CD14-positive monocyte (primary cell): Measurements from ENCODE around the gene MUC6. TPM values are rescaled to one million over a fixed set of nuclear protein-coding genes. Genes with fewer than 3 reads are reported as not detected.
A peak's percentile ranks its signal among the peaks of the same experiment; 100 is the strongest.

Experiments
- DNase-seq, 3 donors: peaks; one replicate each; pipeline ENCODE4 v3.0.0-alpha.2; 2011 to 2022
- H2AFZ ChIP-seq: 2 replicates; pipeline ENCODE4 v1.6.0; 2012; ENCODE audit warnings: mild to moderate bottlenecking, low read depth, low read length, inconsistent platforms; ENCODE audit not compliant: insufficient read depth, poor library complexity, severe bottlenecking
- H3K27ac ChIP-seq, 2 donors: 1 replicate in 1 of 2; 2 replicates in 1 of 2; pipeline ENCODE4 v1.5.1; 2012 to 2013; ENCODE audit warnings: low read length in 2 of 2, control low read depth in 1 of 2, inconsistent platforms in 1 of 2, low read depth in 1 of 2, mild to moderate bottlenecking in 1 of 2
- H3K27me3 ChIP-seq, 2 donors: one replicate each; pipeline versions ENCODE4 v1.6.0 to v1.6.1; 2011 to 2013; ENCODE audit warnings: low read length in 2 of 2; ENCODE audit not compliant: control insufficient read depth in 2 of 2, insufficient read depth in 2 of 2
- H3K36me3 ChIP-seq, 2 donors: replicated peaks in 1 of 2; 1 replicate in 1 of 2; 2 replicates in 1 of 2; pipeline versions ENCODE4 v1.5.1 to v1.6.1; 2012 to 2013; ENCODE audit warnings: low read length in 2 of 2, control low read depth in 1 of 2, inconsistent platforms in 1 of 2, mild to moderate bottlenecking in 1 of 2; ENCODE audit not compliant: insufficient read depth in 2 of 2, control insufficient read depth in 1 of 2
- H3K4me1 ChIP-seq, 2 donors: 1 replicate in 1 of 2; 2 replicates in 1 of 2; pipeline versions ENCODE4 v1.5.1 to v1.6.1; 2012 to 2013; ENCODE audit warnings: low read length in 2 of 2, control low read depth in 1 of 2, inconsistent platforms in 1 of 2, mild to moderate bottlenecking in 1 of 2, moderate library complexity in 1 of 2; ENCODE audit not compliant: insufficient read depth in 2 of 2, control insufficient read depth in 1 of 2
- H3K4me2 ChIP-seq: replicated peaks from 2 replicates; pipeline ENCODE3; 2012; ENCODE audit warnings: low read length, moderate library complexity, mild to moderate bottlenecking; ENCODE audit not compliant: poor library complexity, severe bottlenecking; ENCODE audit errors: extremely low read depth
- H3K4me3 ChIP-seq, 3 experiments: fragments of 200-600 bp in 1 of 3; sonication (generic) in 1 of 3; replicated peaks in 1 of 3; 1 replicate in 2 of 3; 2 replicates in 1 of 3; pipeline ENCODE4 v1.5.1; 2011 to 2013; ENCODE audit warnings: low read length in 3 of 3, mild to moderate bottlenecking in 3 of 3, control low read depth in 2 of 3, low read depth in 2 of 3, inconsistent platforms in 1 of 3, moderate library complexity in 1 of 3
- H3K79me2 ChIP-seq: 2 replicates; pipeline ENCODE4 v1.6.0; 2012; ENCODE audit warnings: mild to moderate bottlenecking, control low read depth, inconsistent platforms, low read length, moderate library complexity; ENCODE audit not compliant: insufficient read depth
- H3K9ac ChIP-seq: 2 replicates; pipeline ENCODE4 v1.6.0; 2017; ENCODE audit warnings: low read length, mild to moderate bottlenecking; ENCODE audit not compliant: insufficient read depth, poor library complexity, severe bottlenecking
- H3K9me3 ChIP-seq, 2 donors: replicated peaks in 1 of 2; 1 replicate in 1 of 2; 2 replicates in 1 of 2; pipeline versions ENCODE4 v1.5.1 to v1.6.1; 2012 to 2013; ENCODE audit warnings: low read length in 2 of 2, control low read depth in 1 of 2; ENCODE audit not compliant: control insufficient read depth in 1 of 2, insufficient read depth in 1 of 2
- H4K20me1 ChIP-seq: 2 replicates; pipeline ENCODE4 v1.6.0; 2012; ENCODE audit warnings: mild to moderate bottlenecking, low read length, control low read depth, moderate library complexity; ENCODE audit not compliant: insufficient read depth
- H3K27ac Mint-ChIP-seq, 7 donors: one replicate each; pipeline ENCODE4 v1.8.0; 2020; ENCODE audit warnings: mild to moderate bottlenecking in 7 of 7, mixed read lengths in 7 of 7, moderate library complexity in 6 of 7, inconsistent platforms in 2 of 7
- H3K27me3 Mint-ChIP-seq, 3 donors: one replicate each; pipeline ENCODE4 v1.8.0; 2021 to 2022; ENCODE audit warnings: low read depth in 3 of 3, mild to moderate bottlenecking in 3 of 3, mixed read lengths in 3 of 3, moderate library complexity in 3 of 3, inconsistent platforms in 1 of 3
- H3K36me3 Mint-ChIP-seq, 2 donors: one replicate each; pipeline ENCODE4 v1.8.0; 2020; ENCODE audit warnings: mixed read lengths in 2 of 2, inconsistent platforms in 1 of 2, mild to moderate bottlenecking in 1 of 2
- H3K4me1 Mint-ChIP-seq: one replicate; pipeline ENCODE4 v1.8.0; 2020; ENCODE audit warnings: mild to moderate bottlenecking, mixed read lengths
- H3K4me3 Mint-ChIP-seq, 2 donors: one replicate each; pipeline ENCODE4 v1.8.0; 2020; ENCODE audit warnings: mild to moderate bottlenecking in 2 of 2, mixed read lengths in 2 of 2, moderate library complexity in 1 of 2
- H3K9me3 Mint-ChIP-seq, 7 donors: one replicate each; pipeline ENCODE4 v1.8.0; 2020 to 2022; ENCODE audit warnings: mixed read lengths in 7 of 7, mild to moderate bottlenecking in 6 of 7, moderate library complexity in 6 of 7, inconsistent platforms in 2 of 7
- WGBS: methylation state at CpG from one replicate; pipeline ENCODE4 v1.1.5; 2013; ENCODE audit warnings: missing lambda C conversion rate; ENCODE audit not compliant: insufficient coverage; 5-methylcytosine and 5-hydroxymethylcytosine counted together
- intact Hi-C, 2 donors: fragments of 100-400 bp; cut with micrococcal nuclease; formaldehyde crosslinking; loops; one replicate each; pipeline versions ENCODE4 v1.15.0 to v1.15.1; 2023
- polyA plus RNA-seq, 3 donors: library from polyadenylated mRNA; depleted of rRNA in 1 of 3; unstranded in 2 of 3; stranded (reverse) in 1 of 3; fragments of 300-500 nt in 2 of 3; fragments of >200 nt in 1 of 3; fragmentation: Illumina TruSeq in 2 of 3; gene quantifications; 1 replicate in 2 of 3; 2 replicates in 1 of 3; pipeline ENCODE4 v1.2.3, GENCODE V29; 2012 to 2021
- TF ChIP-seq, protein P1 (sequence below): fragments of 200-600 bp; IDR thresholded peaks from one replicate; pipeline ENCODE4 v1.8.0; 2022; ENCODE audit warnings: antibody characterized with exemption, mild to moderate bottlenecking

Gene MUC6
- polyA plus RNA-seq, 3 donors = not detected

DNA sequence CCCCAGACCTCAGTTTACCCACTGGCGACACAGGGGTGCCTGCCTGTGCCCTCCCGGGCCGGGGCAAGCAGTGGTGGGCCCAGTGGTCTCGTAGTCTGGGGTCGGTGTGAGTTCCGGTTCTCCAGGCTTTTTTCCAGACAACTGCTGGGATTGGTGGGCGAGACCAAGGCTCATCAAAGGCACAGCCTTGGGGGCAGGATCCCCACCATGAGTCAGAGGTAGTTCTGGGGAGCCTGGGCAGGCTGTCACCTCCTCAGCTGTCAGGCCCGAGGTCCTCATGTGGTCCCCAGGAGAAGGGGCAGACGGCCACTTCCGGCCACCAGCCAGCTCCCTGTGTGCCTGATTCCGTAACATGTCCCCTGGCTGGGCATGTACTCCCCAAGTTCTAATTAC is 37.3 kb upstream of the MUC6 start:
- DNase-seq = no peak
- no peaks in the 10 kb centered on the region for H3K36me3 Mint-ChIP-seq
- no peaks in the 10 kb centered on the region for H3K79me2 ChIP-seq
- 96% methylated on average over 11 of the region's 11 CpGs for WGBS
- H3K4me3 Mint-ChIP-seq = no peak overlapping the region
- H3K9me3 Mint-ChIP-seq = no peaks in the 10 kb centered on the region
- H3K27ac ChIP-seq = no peak overlapping the region
- intact Hi-C loops = no loop called here
- H2AFZ ChIP-seq = no peak overlapping the region
- peaks cover 0 to 12% of the 10 kb centered on the region in 2 donors for H3K9me3 ChIP-seq
- no peaks in the 10 kb centered on the region for H4K20me1 ChIP-seq
- peaks cover 6% of the 10 kb centered on the region for H3K4me1 Mint-ChIP-seq
- no peak overlapping the region for H3K4me3 ChIP-seq
- no peaks in the 10 kb centered on the region for H3K36me3 ChIP-seq
- H3K4me2 ChIP-seq = no peak overlapping the region
- peaks cover 7 to 10% of the 10 kb centered on the region in 2 donors for H3K4me1 ChIP-seq
- no peaks in the 10 kb centered on the region for H3K27me3 ChIP-seq
- peaks cover 0 to 6% (median 5%) of the 10 kb centered on the region in 3 donors for H3K27me3 Mint-ChIP-seq
- TF ChIP-seq, protein P1, sequence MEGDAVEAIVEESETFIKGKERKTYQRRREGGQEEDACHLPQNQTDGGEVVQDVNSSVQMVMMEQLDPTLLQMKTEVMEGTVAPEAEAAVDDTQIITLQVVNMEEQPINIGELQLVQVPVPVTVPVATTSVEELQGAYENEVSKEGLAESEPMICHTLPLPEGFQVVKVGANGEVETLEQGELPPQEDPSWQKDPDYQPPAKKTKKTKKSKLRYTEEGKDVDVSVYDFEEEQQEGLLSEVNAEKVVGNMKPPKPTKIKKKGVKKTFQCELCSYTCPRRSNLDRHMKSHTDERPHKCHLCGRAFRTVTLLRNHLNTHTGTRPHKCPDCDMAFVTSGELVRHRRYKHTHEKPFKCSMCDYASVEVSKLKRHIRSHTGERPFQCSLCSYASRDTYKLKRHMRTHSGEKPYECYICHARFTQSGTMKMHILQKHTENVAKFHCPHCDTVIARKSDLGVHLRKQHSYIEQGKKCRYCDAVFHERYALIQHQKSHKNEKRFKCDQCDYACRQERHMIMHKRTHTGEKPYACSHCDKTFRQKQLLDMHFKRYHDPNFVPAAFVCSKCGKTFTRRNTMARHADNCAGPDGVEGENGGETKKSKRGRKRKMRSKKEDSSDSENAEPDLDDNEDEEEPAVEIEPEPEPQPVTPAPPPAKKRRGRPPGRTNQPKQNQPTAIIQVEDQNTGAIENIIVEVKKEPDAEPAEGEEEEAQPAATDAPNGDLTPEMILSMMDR = no peak
- H3K9ac ChIP-seq = no peak overlapping the region
- H3K27ac Mint-ChIP-seq = no peak overlapping the region

DNA sequence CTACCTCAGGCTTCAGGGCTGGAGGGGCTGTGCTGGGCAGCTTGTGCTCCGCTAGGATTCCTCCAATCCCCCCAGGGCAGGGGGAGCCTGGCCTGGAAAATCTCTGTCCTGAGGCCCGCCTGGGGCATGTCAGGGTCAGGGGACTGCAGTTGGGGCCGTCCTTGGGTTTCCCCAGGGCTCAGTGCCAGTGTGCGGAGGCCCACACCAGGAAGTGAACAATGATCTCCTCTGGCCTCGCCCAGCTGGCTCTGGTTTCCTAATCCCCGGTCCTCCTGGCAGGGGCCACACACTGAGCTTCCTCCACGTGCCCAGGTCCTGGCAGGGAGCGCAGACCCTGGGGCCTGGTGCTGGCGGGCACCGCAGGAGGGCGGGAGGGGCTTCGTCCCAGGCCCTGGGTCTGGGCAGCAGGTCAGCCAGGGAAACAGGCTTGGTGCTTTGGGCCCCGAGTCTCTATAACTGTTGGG is 36.8 kb upstream of the MUC6 start:
- Mint-ChIP-seq H3K9me3 (no peaks in the 10 kb centered on the region), H3K4me3 (peak overlapping the region in 1 of 2 donors; percentile 7), H3K27me3 (peaks cover 0 to 8% (median 6%) of the 10 kb centered on the region in 3 donors), H3K4me1 (peaks cover 6% of the 10 kb centered on the region), H3K36me3 (no peaks in the 10 kb centered on the region), H3K27ac (no peak overlapping the region)
- Histone ChIP-seq H4K20me1 (no peaks in the 10 kb centered on the region), H3K79me2 (no peaks in the 10 kb centered on the region), H3K4me3 (no peak overlapping the region), H3K4me1 (peaks cover 7 to 10% of the 10 kb centered on the region in 2 donors), H3K4me2 (no peak overlapping the region), H3K9ac (peak overlapping the region; percentile 27), H3K9me3 (peaks cover 0 to 9% of the 10 kb centered on the region in 2 donors), H3K36me3 (no peaks in the 10 kb centered on the region), H2AFZ (peak overlapping the region; percentile 61), H3K27me3 (no peaks in the 10 kb centered on the region), H3K27ac (no peak overlapping the region)
- 8% methylated on average over 11 of the region's 13 CpGs for WGBS
- DNase-seq = peak in 1 of 3 donors; percentile 17
- intact Hi-C loops = no loop called here
- TF ChIP-seq, protein P1 = no peak
